HepG2 (cell line): ENCODE measurements around the gene NACAD. TPM values are rescaled to one million over a fixed set of nuclear protein-coding genes. Genes with fewer than 3 reads are reported as not detected.

Experiments used
- ATAC-seq: fragments of 200-7000 bp; cut with Tn5 transposase; 3 replicates; pipeline ENCODE4 v1.9.1; 2020; ENCODE audit warnings: mild to moderate bottlenecking, moderate library complexity
- BruUV-seq: library from RNA; stranded (reverse); fragments of 400-500 nt; replicated peaks from 2 replicates; lab custom pipeline; 2021; lab: Mats Ljungman, UMichigan
- CTCF ChIA-PET: fragments of 300-600 bp; formaldehyde crosslinking; extraction: SDS; loops from one replicate; lab custom pipeline; 2021; ENCODE audit warnings: low total read pairs, inconsistent platforms, low intra/inter-chr PET ratio; lab: Yijun Ruan, JAX
- POLR2A ChIA-PET: fragments of 350-600 bp; sonication (Branson Sonifier 250); formaldehyde crosslinking; loops from one replicate; lab custom pipeline; 2020; ENCODE audit warnings: antibody characterized with exemption, inconsistent platforms; lab: Yijun Ruan, JAX
- DNase-seq: peaks from one replicate; pipeline ENCODE4 v3.0.0-alpha.2; 2015; ENCODE audit warnings: low spot score
- FAIRE-seq: peaks from 3 replicates; lab custom pipeline; 2011; peaks lifted over from hg19 to GRCh38; lab: Jason Lieb, UNC
- H2AFZ ChIP-seq: one replicate; pipeline ENCODE4 v1.6.1; 2011; ENCODE audit warnings: low read length, inconsistent platforms
- H3K27ac ChIP-seq: fragments of 300-600 bp; 3 replicates; pipeline ENCODE4 v1.8.0; 2011; ENCODE audit warnings: mixed run types, mild to moderate bottlenecking, mixed read lengths, low read length, inconsistent platforms; ENCODE audit not compliant: insufficient read depth; ENCODE audit errors: extremely low read length
- H3K27me3 ChIP-seq, 2 experiments: fragments of 200-600 bp in 1 of 2; 2 replicates in 1 of 2; 3 replicates in 1 of 2; pipeline versions ENCODE4 v1.6.0 to v1.8.0; 2011; ENCODE audit warnings: low read length in 2 of 2, mild to moderate bottlenecking in 2 of 2, moderate library complexity in 2 of 2, inconsistent platforms in 1 of 2; ENCODE audit not compliant: insufficient read depth in 2 of 2, control insufficient read depth in 1 of 2
- H3K36me3 ChIP-seq, 2 experiments: fragments of 200-600 bp in 1 of 2; replicated peaks in 1 of 2; 2 replicates in 1 of 2; 3 replicates in 1 of 2; pipeline versions ENCODE4 v1.5.1 to v1.8.0; 2011; ENCODE audit warnings: low read length in 2 of 2, inconsistent platforms in 1 of 2; ENCODE audit not compliant: insufficient read depth in 2 of 2, control insufficient read depth in 1 of 2
- H3K4me1 ChIP-seq: 2 replicates; pipeline ENCODE4 v1.5.1; 2012; ENCODE audit warnings: low read length, inconsistent platforms; ENCODE audit not compliant: insufficient read depth
- H3K4me2 ChIP-seq: 2 replicates; pipeline ENCODE4 v1.6.0; 2011; ENCODE audit warnings: low read depth, low read length, inconsistent platforms
- H3K4me3 ChIP-seq, 3 experiments: fragments of 200-600 bp in 1 of 3; sonication (generic), shearing (Covaris generic) in 1 of 3; replicated peaks in 1 of 3; 2 replicates each; pipeline ENCODE4 v1.5.1; 2011 to 2016; ENCODE audit warnings: low read length in 3 of 3, inconsistent platforms in 2 of 3, low read depth in 2 of 3, mild to moderate bottlenecking in 2 of 3, control low read depth in 1 of 3, mixed read lengths in 1 of 3; ENCODE audit not compliant: insufficient read depth in 1 of 3
- H3K79me2 ChIP-seq: one replicate; pipeline ENCODE4 v1.6.1; 2011; ENCODE audit warnings: low read length, inconsistent platforms; ENCODE audit not compliant: insufficient read depth
- H3K9ac ChIP-seq: 2 replicates; pipeline ENCODE4 v1.6.0; 2011; ENCODE audit warnings: mild to moderate bottlenecking, low read depth, low read length, inconsistent platforms; ENCODE audit not compliant: insufficient read depth
- H3K9me3 ChIP-seq: 2 replicates; pipeline ENCODE4 v1.5.1; 2012; ENCODE audit warnings: mild to moderate bottlenecking, low read length
- H4K20me1 ChIP-seq: 2 replicates; pipeline ENCODE4 v1.6.0; 2011; ENCODE audit warnings: inconsistent platforms, mild to moderate bottlenecking, low read length, moderate library complexity; ENCODE audit not compliant: insufficient read depth
- BCL3 ChIP-seq: sonication (generic); formaldehyde crosslinking; IDR thresholded peaks from 2 replicates; pipeline ENCODE4 v1.5.1; 2020; ENCODE audit warnings: mild to moderate bottlenecking, missing genetic modification reagents, moderate library complexity
- FOXP1 ChIP-seq, 2 experiments: fragments of 450-650 bp in 1 of 2; IDR thresholded peaks; 2 replicates each; pipeline ENCODE4 v1.6.1; 2017 to 2018; ENCODE audit warnings: antibody characterized with exemption in 1 of 2
- HNRNPL ChIP-seq: fragments of 200-400 bp; formaldehyde crosslinking; IDR thresholded peaks from 2 replicates; pipeline ENCODE4 v1.6.1; 2017; ENCODE audit warnings: mild to moderate bottlenecking, low read depth, low read length
- MAF1 ChIP-seq: sonication (generic); formaldehyde crosslinking; IDR thresholded peaks from 2 replicates; pipeline ENCODE4 v1.5.0; 2020; ENCODE audit warnings: missing genetic modification reagents, borderline replicate concordance
- PCBP2 ChIP-seq: fragments of 200-400 bp; formaldehyde crosslinking; optimal IDR thresholded peaks from 2 replicates; pipeline ENCODE3; 2018; ENCODE audit warnings: low read length, low read depth; ENCODE audit not compliant: poor library complexity, severe bottlenecking
- RBFOX2 ChIP-seq: fragments of 200-400 bp; formaldehyde crosslinking; IDR thresholded peaks from 2 replicates; pipeline ENCODE4 v1.6.1; 2017; ENCODE audit warnings: low read depth, mild to moderate bottlenecking, low read length
- ZNF773 ChIP-seq: sonication (generic); formaldehyde crosslinking; IDR thresholded peaks from 2 replicates; pipeline ENCODE4 v1.4.0; 2020; ENCODE audit warnings: missing genetic modification reagents, borderline replicate concordance
- WGBS: methylation state at CpG from one replicate; pipeline ENCODE4 v1.1.6; 2017; ENCODE audit warnings: low lambda C conversion rate; 5-methylcytosine and 5-hydroxymethylcytosine counted together
- in situ Hi-C: cut with HindIII; loops from 2 replicates; pipeline ENCODE4 v1.10.0; 2017; ENCODE audit warnings: low pct_unique_long_range_greater_than_20kb; ENCODE audit not compliant: extremely low pct_ligation_motif_present
- intact Hi-C: fragments of 100-400 bp; cut with micrococcal nuclease; formaldehyde crosslinking; loops from one replicate; pipeline ENCODE4 v1.10.0; 2022; ENCODE audit not compliant: unreplicated experiment
- polyA plus RNA-seq, 8 experiments: library from polyadenylated mRNA; depleted of rRNA in 3 of 8; stranded (reverse) in 7 of 8; unstranded in 1 of 8; fragments of >200 nt; fragmentation: Illumina TruSeq in 4 of 8; extraction: Trizol in 4 of 8; gene quantifications; 2 replicates each; pipeline versions ENCODE4 v1.2.1 to v1.2.3, GENCODE V29; 2011 to 2016; ENCODE audit warnings: low read depth in 4 of 8, missing spikeins in 1 of 8, mixed read lengths in 1 of 8; ENCODE audit not compliant: insufficient read depth in 1 of 8
- total RNA-seq, 5 experiments: library from RNA; depleted of rRNA; stranded (reverse); fragments of >200 nt; fragmentation: Illumina TruSeq; extraction: Trizol; gene quantifications; 2 replicates each; pipeline ENCODE4 v1.2.3, GENCODE V29; 2016; ENCODE audit warnings: low read depth in 1 of 5
- TF ChIP-seq, protein P1 (sequence below): IDR thresholded peaks from 2 replicates; pipeline ENCODE4 v1.6.1; 2016; ENCODE audit warnings: low read depth

NACAD gene
- total and polyA plus RNA-seq, 2 of the 13 experiments (the other 11 are each of a cell fraction or from before 2014, with no cell fraction given), result 0.04 TPM; not detected in 1

DNA sequence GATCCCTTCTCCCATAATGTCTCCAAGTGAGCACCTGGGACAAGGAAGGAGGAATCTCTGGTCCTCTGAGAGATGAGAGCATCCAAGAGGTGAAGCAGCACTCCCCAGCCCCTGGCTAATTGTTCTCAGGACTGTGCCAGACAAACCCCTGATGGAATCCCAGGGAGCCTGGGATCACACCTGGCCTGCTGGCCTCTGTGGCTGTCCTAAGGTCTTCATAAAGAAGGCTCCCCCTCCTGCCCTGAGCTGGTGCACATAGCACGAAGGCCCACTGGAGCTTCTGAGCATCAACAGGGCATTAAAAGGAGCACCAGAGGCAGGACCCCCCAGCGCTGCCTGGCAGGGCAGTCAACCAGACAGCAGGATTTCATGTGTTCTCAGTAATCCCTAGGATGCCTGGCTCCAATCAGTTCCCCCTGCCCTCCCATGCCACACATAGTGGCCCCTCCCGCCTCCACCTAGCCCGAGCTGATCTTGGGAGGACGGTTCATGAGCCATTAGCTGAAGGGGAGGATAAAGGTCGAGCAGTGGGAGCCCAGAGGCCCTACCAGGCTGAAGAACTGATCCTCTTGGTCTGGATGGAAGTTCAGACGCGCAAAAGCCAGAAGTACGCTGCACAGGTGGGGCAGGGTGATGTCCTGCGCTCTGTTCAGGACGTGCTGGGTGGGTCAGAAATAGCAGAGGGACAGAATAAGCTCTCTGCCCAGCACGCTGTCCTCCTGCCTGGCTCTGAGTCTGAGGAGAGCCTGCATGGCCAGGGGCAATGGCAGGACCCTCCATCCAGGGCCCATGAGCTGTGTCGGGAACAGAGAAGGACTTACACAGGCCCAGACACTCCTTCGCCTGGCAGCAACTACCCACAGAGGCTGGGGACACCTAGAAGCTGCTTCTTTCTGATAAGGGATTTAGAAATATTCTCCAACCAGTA is 14.3 kb upstream of the NACAD start:
- H3K79me2 ChIP-seq, result peaks cover 21% of the 10 kb centered on the region
- peaks cover 57 to 89% of the 10 kb centered on the region in 2 experiments for H3K36me3 ChIP-seq
- POLR2A ChIA-PET, result no interaction called here
- 89% methylated on average over 12 of the region's 14 CpGs for WGBS
- DNase-seq (no peak), ATAC-seq (no peak), FAIRE-seq (no peak)
- no peak overlapping the region for H3K9ac ChIP-seq
- no peak overlapping the region for H2AFZ ChIP-seq
- peaks cover 12% of the 10 kb centered on the region for H4K20me1 ChIP-seq
- peaks cover 17% of the 10 kb centered on the region for H3K4me1 ChIP-seq
- H3K4me3 ChIP-seq, result no peak overlapping the region
- intact Hi-C loops, result no loop called here
- in situ Hi-C loops, result no loop called here
- no TSS peak for BruUV-seq
- H3K27ac ChIP-seq, result no peak overlapping the region
- no peaks in the 10 kb centered on the region for H3K27me3 ChIP-seq
- CTCF ChIA-PET, result no interaction called here
- no peak overlapping the region for H3K4me2 ChIP-seq
- no peaks in the 10 kb centered on the region for H3K9me3 ChIP-seq
- TF ChIP-seq ZNF773 (no peak), RBFOX2 (0 out of 2 replicates have a peak, but pooled peaks have one; percentile 11)
- TF ChIP-seq, protein P1, sequence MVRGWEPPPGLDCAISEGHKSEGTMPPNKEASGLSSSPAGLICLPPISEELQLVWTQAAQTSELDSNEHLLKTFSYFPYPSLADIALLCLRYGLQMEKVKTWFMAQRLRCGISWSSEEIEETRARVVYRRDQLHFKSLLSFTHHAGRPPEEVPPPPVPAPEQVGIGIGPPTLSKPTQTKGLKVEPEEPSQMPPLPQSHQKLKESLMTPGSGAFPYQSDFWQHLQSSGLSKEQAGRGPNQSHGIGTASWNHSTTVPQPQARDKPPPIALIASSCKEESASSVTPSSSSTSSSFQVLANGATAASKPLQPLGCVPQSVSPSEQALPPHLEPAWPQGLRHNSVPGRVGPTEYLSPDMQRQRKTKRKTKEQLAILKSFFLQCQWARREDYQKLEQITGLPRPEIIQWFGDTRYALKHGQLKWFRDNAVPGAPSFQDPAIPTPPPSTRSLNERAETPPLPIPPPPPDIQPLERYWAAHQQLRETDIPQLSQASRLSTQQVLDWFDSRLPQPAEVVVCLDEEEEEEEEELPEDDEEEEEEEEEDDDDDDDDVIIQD (CRISPR knock-in tag), result no peak

- in situ Hi-C loops (no loop called here), intact Hi-C loops (no loop called here)
- no peak overlapping the region for H2AFZ ChIP-seq
- H3K4me3 ChIP-seq, result no peak overlapping the region
- ChIA-PET POLR2A (no interaction called here), CTCF (no interaction called here)
- ATAC-seq, result no peak
- H3K36me3 ChIP-seq, result peaks cover 49 to 76% of the 10 kb centered on the region in 2 experiments
- H3K4me1 ChIP-seq, result peaks cover 4% of the 10 kb centered on the region; the same call in 1 of the 2 replicates
- peaks cover 5% of the 10 kb centered on the region for H4K20me1 ChIP-seq
- BruUV-seq, result no TSS peak
- H3K27ac ChIP-seq, result no peak overlapping the region
- H3K4me2 ChIP-seq, result no peak overlapping the region
- no peaks in the 10 kb centered on the region for H3K27me3 ChIP-seq
- TF ChIP-seq PCBP2 (no peak), MAF1 (CRISPR knock-in tag) (no peak), FOXP1 (IDR thresholded peaks at IDR 0.05) (no peak), FOXP1 (CRISPR knock-in tag; IDR thresholded peaks at IDR 0.05) (no peak), HNRNPL (no peak), RBFOX2 (0 out of 2 replicates have a peak, but pooled peaks have one; percentile 27), BCL3 (CRISPR knock-in tag) (no peak)
- DNase-seq, result no peak
- no peaks in the 10 kb centered on the region for H3K9me3 ChIP-seq
- H3K9ac ChIP-seq, result no peak overlapping the region
- WGBS, result 97% methylated on average over 6 of the region's 12 CpGs
- FAIRE-seq, result no peak
- H3K79me2 ChIP-seq, result peaks cover 8% of the 10 kb centered on the region
Measured at GRCh38 chr7:45101748-45102147, 13.0 kb upstream of the NACAD start.
